NB4 (cell line): ENCODE results near the gene DENND1A.

ENCODE experiments used
- DNase-seq: peaks from one replicate; pipeline ENCODE4 v3.0.0; 2010; ENCODE audit warnings: low read depth
- H3K4me3 ChIP-seq: one replicate; pipeline ENCODE4 v1.5.1; 2011; ENCODE audit warnings: mild to moderate bottlenecking, low read depth, low read length, moderate library complexity
- MYC ChIP-seq: IDR thresholded peaks from 2 replicates; pipeline ENCODE4 v1.6.1; 2011; ENCODE audit warnings: low read depth, low read length
- POLR2A ChIP-seq: IDR thresholded peaks from 2 replicates; pipeline ENCODE4 v1.6.1; 2011; ENCODE audit warnings: mild to moderate bottlenecking; ENCODE audit not compliant: insufficient read length; ENCODE audit errors: extremely low read depth
- TF ChIP-seq, protein P1 (sequence below): IDR thresholded peaks from 2 replicates; pipeline ENCODE4 v1.6.1; 2011; ENCODE audit warnings: low read depth, low read length
- TF ChIP-seq, protein P2 (sequence below): IDR thresholded peaks from one replicate; pipeline ENCODE4 v1.5.1; 2012; ENCODE audit warnings: low read depth, low read length

DENND1A gene

DNA sequence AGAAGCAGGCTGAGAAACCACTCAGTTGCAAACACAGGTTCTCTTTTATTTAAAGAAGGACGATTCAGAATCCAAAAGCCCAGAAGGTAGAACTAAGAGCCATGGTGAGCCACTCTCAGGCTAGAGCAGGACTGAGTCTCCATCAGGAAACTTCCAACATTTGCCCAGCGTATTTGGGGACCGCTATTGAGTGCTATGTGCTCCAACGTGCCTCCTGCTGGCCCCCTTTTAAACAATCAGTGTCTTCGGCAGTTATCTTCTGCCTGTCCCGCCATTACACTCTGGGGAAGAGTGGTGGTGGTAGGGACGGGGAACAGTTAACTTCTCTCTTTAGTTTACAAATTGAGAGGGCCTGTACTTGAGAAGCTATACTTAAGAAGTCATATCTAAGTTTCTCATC, 78.1 kb downstream of the DENND1A start:
- DNase-seq, result no peak
- H3K4me3 ChIP-seq, result no peak overlapping the region
- no peak for TF ChIP-seq POLR2A
- TF ChIP-seq, protein P1, sequence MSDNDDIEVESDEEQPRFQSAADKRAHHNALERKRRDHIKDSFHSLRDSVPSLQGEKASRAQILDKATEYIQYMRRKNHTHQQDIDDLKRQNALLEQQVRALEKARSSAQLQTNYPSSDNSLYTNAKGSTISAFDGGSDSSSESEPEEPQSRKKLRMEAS, result no peak
- no peak for TF ChIP-seq MYC
- TF ChIP-seq, protein P2, sequence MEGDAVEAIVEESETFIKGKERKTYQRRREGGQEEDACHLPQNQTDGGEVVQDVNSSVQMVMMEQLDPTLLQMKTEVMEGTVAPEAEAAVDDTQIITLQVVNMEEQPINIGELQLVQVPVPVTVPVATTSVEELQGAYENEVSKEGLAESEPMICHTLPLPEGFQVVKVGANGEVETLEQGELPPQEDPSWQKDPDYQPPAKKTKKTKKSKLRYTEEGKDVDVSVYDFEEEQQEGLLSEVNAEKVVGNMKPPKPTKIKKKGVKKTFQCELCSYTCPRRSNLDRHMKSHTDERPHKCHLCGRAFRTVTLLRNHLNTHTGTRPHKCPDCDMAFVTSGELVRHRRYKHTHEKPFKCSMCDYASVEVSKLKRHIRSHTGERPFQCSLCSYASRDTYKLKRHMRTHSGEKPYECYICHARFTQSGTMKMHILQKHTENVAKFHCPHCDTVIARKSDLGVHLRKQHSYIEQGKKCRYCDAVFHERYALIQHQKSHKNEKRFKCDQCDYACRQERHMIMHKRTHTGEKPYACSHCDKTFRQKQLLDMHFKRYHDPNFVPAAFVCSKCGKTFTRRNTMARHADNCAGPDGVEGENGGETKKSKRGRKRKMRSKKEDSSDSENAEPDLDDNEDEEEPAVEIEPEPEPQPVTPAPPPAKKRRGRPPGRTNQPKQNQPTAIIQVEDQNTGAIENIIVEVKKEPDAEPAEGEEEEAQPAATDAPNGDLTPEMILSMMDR, result no peak

DNA sequence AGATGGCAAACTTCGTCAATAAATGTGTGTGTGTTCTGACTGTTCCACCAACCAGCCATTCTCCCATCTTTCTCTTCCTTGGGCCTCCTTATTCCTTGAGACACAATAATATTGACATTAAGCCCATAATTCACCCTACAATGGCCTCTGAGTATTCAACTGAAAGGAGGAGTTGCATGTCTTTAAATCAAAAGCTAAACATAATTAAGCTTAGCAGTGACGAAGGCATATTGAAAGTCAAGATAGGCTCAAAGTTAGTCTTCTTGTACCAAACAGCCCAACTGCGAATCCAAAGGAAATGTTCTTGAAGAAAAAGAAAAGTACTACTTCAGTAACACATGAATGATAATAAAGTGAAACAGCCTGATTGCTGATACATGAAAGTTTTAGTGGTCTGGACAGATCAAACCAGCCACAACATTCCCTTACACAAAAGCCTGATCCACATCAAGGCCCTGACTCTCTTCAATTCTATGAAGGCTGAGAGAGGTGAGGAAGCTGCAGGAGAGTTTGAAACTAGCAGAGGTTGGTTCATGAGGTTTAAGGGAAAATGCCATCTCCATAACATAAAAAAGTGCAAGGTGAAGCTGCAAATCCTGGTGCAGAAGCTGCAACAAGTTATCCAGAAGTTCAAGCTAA, 81.4 kb downstream of the DENND1A start:
- no peak for DNase-seq
- TF ChIP-seq, protein P1, result no peak
- TF ChIP-seq, protein P2, result no peak
- TF ChIP-seq MYC (no peak), POLR2A (no peak)
- no peak overlapping the region for H3K4me3 ChIP-seq

DNA sequence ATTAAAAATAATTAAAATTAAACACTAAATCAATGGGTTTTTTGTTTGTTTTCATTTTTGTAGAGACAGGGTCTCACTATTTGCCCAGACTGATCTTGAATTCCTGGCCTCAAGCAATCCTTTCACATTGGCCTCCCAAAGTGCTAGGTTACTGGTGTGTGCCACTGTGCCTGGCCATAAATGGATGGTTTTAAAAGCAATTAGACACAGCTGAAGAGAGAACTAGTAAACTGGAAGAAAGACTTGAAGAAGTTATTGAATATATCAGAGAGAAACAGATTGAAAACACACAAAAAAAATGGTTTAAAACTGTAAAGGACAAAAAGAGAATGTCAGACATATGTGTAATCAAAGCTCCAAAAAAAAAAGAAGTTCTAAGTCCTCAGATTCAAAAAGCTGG, 83.0 kb downstream of the DENND1A start:
- DNase-seq, result no peak
- TF ChIP-seq, protein P1, result no peak
- TF ChIP-seq POLR2A, result no peak
- TF ChIP-seq MYC, result no peak
- TF ChIP-seq, protein P2, result no peak
- no peak overlapping the region for H3K4me3 ChIP-seq

DNA sequence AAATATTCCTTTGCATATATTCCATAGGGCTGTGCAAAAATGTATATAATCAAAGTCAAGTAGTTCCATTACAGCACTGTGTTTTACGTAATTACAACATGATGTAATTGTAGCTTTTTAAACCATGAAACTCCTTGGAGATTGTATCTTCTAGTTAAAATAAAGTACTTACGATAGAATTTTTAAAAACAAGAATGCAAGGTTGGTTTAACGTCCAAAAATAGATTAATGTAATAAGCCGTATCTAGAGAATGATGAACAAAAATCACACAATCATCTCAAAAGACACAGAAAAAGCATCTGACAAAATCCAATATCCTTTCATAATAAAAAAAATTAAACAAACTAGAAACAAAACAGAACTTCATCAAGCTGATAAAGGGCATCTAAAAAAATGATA, 86.2 kb downstream of the DENND1A start:
- no peak overlapping the region for H3K4me3 ChIP-seq
- TF ChIP-seq MYC, result no peak
- TF ChIP-seq, protein P2, result no peak
- TF ChIP-seq, protein P1, result no peak
- no peak for TF ChIP-seq POLR2A
- no peak for DNase-seq

DNA sequence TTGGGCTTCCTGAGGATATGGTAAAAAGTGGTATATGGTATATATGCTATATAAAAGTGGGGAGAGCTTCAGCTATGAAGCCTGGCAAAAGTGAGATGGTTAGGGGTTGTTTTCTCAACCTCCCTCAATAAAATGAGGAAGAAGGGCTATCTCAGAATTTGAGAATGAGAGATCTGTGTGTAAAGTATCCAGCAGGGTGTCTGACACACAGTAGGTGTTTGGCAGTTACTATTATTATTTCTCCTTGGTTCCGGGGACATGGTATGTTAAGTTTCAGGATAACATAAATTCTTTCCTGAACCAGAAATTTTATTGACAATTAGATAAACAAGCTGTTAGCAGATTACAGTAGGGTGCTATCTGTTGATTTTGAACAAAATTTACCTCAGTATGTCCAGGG, 94.1 kb downstream of the DENND1A start:
- peak; percentile 43 for DNase-seq
- no peak for TF ChIP-seq MYC
- no peak for TF ChIP-seq POLR2A
- TF ChIP-seq, protein P2, result no peak
- TF ChIP-seq, protein P1, result no peak
- no peak overlapping the region for H3K4me3 ChIP-seq
